ENCODE results near the gene UQCC5. TPM values are rescaled to one million over a fixed set of nuclear protein-coding genes. Genes with fewer than 3 reads are reported as not detected.

Gene UQCC5
- total and polyA plus RNA-seq, 10 donors, result 2.7 to 41.5 (median 12.0) TPM

GRCh38 chr3:52547143-52547542, 10.7 kb downstream of the UQCC5 start:
- DNase-seq, result no peak
- peaks cover 0 to 95% (median 52%) of the 10 kb centered on the region in 6 donors for H3K36me3 ChIP-seq
- H3K4me1 ChIP-seq, result no peaks in the 10 kb centered on the region
- H3K9me3 ChIP-seq, result no peaks in the 10 kb centered on the region
- intact Hi-C loops (cut with DNase I; ENCODE audit: low total_unique reads), result no loop called here
- H3K27me3 ChIP-seq (replicated peaks in 1 of 7), result no peaks in the 10 kb centered on the region
- no peak overlapping the region for H3K4me3 ChIP-seq
- H3K27ac ChIP-seq, result no peak overlapping the region
- no peak for TF ChIP-seq POLR2AphosphoS5 (IDR thresholded peaks at IDR 0.05)
- TF ChIP-seq CTCF (IDR thresholded peaks at IDR 0.05 in 8 of 11, conservative IDR thresholded peaks at IDR 0.05 in 3 of 11), result no peak
- no peak for TF ChIP-seq POLR2A (IDR thresholded peaks at IDR 0.05)
- 72 to 92% (median 86%) methylated on average over 2 of the region's 2 CpGs for WGBS, 5 donors

GRCh38 chr3:52551118-52551517, 14.7 kb downstream of the UQCC5 start:
- H3K27ac ChIP-seq, result no peak overlapping the region
- H3K9me3 ChIP-seq, result no peaks in the 10 kb centered on the region
- H3K4me1 ChIP-seq, result no peaks in the 10 kb centered on the region
- peaks cover 3 to 99% (median 73%) of the 10 kb centered on the region in 6 donors for H3K36me3 ChIP-seq
- DNase-seq, result no peak
- intact Hi-C loops (cut with DNase I; ENCODE audit: low total_unique reads), result no loop called here
- H3K27me3 ChIP-seq (replicated peaks in 1 of 7), result no peaks in the 10 kb centered on the region
- TF ChIP-seq POLR2AphosphoS5 (IDR thresholded peaks at IDR 0.05) (no peak), POLR2A (IDR thresholded peaks at IDR 0.05) (no peak), CTCF (IDR thresholded peaks at IDR 0.05 in 8 of 11, conservative IDR thresholded peaks at IDR 0.05 in 3 of 11) (no peak)
- no peak overlapping the region for H3K4me3 ChIP-seq

- Histone ChIP-seq H3K27me3 (replicated peaks in 1 of 7) (no peaks in the 10 kb centered on the region), H3K36me3 (peaks cover 3 to 98% (median 68%) of the 10 kb centered on the region in 6 donors), H3K9me3 (no peaks in the 10 kb centered on the region), H3K4me3 (no peak overlapping the region), H3K4me1 (peaks cover 0 to 8% (median 0%) of the 10 kb centered on the region in 6 donors), H3K27ac (no peak overlapping the region)
- intact Hi-C loops (cut with DNase I; ENCODE audit: low total_unique reads), result no loop called here
- TF ChIP-seq POLR2A (IDR thresholded peaks at IDR 0.05), result no peak
- no peak for TF ChIP-seq POLR2AphosphoS5 (IDR thresholded peaks at IDR 0.05)
- TF ChIP-seq CTCF (IDR thresholded peaks at IDR 0.05 in 8 of 11, conservative IDR thresholded peaks at IDR 0.05 in 3 of 11), result no peak
- WGBS, 5 donors, result 81 to 88% (median 85%) methylated on average over 3 of the region's 3 CpGs
- no peak for DNase-seq
Measured at GRCh38 chr3:52552089-52552488, 15.7 kb downstream of the UQCC5 start.

DNA sequence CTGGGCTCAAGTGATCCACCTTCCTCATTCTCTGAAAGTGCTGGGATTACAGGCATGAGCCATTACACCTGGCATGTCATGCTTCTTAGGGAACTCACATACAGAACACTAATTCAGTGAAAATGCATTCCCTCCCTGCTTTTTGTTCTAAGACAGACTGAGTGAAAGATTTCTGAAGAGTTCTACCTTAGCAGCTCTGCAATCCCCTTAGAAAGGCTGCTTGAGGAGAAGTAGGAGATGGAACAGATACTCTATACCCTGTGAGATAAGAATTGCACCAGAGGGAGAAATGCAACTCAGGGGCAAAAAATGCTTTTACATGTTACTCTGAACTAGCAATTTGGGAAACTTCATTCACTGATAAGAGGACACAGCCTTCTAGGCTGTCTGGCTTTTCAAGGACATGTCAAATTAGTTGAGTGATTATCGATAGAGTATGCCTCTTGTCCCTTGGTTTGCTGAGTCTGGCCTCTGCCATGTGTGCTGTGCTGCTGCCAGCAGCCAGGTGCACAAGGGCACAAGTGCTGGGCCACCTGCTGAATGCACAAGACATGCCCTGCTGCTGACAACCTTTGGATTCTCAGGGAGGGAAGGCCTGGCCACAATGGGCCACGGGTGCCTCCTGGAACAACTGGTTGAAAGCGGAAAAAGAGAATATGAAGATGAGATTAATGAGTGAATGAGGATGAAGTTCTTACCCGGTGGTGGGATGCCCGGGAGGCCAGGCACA, 17.8 kb downstream of the UQCC5 start:
- DNase-seq, result no peak
- 87 to 97% (median 96%) methylated on average over 5 of the region's 5 CpGs for WGBS, 5 donors
- no peaks in the 10 kb centered on the region for H3K9me3 ChIP-seq
- no peak overlapping the region for H3K27ac ChIP-seq
- H3K27me3 ChIP-seq (replicated peaks in 1 of 7), result no peaks in the 10 kb centered on the region
- H3K4me1 ChIP-seq, result peaks cover 0 to 8% (median 0%) of the 10 kb centered on the region in 6 donors
- no peak overlapping the region for H3K4me3 ChIP-seq
- intact Hi-C loops (cut with DNase I; ENCODE audit: low total_unique reads), result no loop called here
- TF ChIP-seq POLR2A (IDR thresholded peaks at IDR 0.05), result no peak
- TF ChIP-seq CTCF (IDR thresholded peaks at IDR 0.05 in 8 of 11, conservative IDR thresholded peaks at IDR 0.05 in 3 of 11), result no peak
- TF ChIP-seq POLR2AphosphoS5 (IDR thresholded peaks at IDR 0.05), result no peak
- H3K36me3 ChIP-seq, result peaks cover 6 to 98% (median 71%) of the 10 kb centered on the region in 6 donors

All from spleen (tissue), 11 donors.